Lung (tissue), 12 donors: ENCODE data around the gene PLCH1. TPM values are rescaled to one million over a fixed set of nuclear protein-coding genes. Genes with fewer than 3 reads are reported as not detected.

Source experiments
- ATAC-seq: fragments of 200-7000 bp; cut with Tn5 transposase; one replicate; pipeline ENCODE4 v1.9.1; 2020; ENCODE audit warnings: moderate number of reproducible peaks; ENCODE audit not compliant: insufficient read depth, low FRiP score
- DNase-seq, 3 donors: peaks; one replicate each; pipeline ENCODE4 v3.0.0-alpha.2; 2013 to 2017
- H3K27ac ChIP-seq, 2 donors: one replicate each; pipeline ENCODE4 v1.5.1; 2013; ENCODE audit warnings: mild to moderate bottlenecking in 2 of 2, moderate library complexity in 2 of 2, control low read depth in 1 of 2, inconsistent platforms in 1 of 2, low read depth in 1 of 2, low read length in 1 of 2
- H3K27me3 ChIP-seq, 3 donors: one replicate each; pipeline ENCODE4 v1.5.1; 2013; ENCODE audit warnings: low read length in 2 of 3; ENCODE audit not compliant: control insufficient read depth in 3 of 3, insufficient read depth in 3 of 3
- H3K36me3 ChIP-seq, 4 donors: one replicate each; pipeline ENCODE4 v1.5.1; 2013; ENCODE audit warnings: low read length in 4 of 4, mild to moderate bottlenecking in 1 of 4, moderate library complexity in 1 of 4; ENCODE audit not compliant: control insufficient read depth in 4 of 4, insufficient read depth in 4 of 4
- H3K4me1 ChIP-seq, 5 donors: one replicate each; pipeline ENCODE4 v1.5.1; 2013; ENCODE audit warnings: low read length in 5 of 5, mild to moderate bottlenecking in 2 of 5, moderate library complexity in 1 of 5; ENCODE audit not compliant: control insufficient read depth in 5 of 5, insufficient read depth in 5 of 5
- H3K4me3 ChIP-seq: one replicate; pipeline ENCODE4 v1.5.1; 2013; ENCODE audit warnings: mild to moderate bottlenecking, control low read depth, moderate library complexity
- H3K9ac ChIP-seq, 2 donors: one replicate each; pipeline ENCODE4 v1.5.1; 2013; ENCODE audit warnings: low read length in 2 of 2, control low read depth in 1 of 2; ENCODE audit not compliant: insufficient read depth in 1 of 2
- H3K9me3 ChIP-seq, 4 donors: one replicate each; pipeline ENCODE4 v1.5.1; 2013; ENCODE audit warnings: low read length in 3 of 4, mild to moderate bottlenecking in 1 of 4, moderate library complexity in 1 of 4; ENCODE audit not compliant: control insufficient read depth in 4 of 4, insufficient read depth in 3 of 4
- CTCF ChIP-seq: IDR thresholded peaks from 2 replicates; pipeline ENCODE4 v1.5.1; 2012; ENCODE audit warnings: mild to moderate bottlenecking; ENCODE audit errors: control extremely low read depth, extremely low read depth
- WGBS, 2 donors: extraction: QIAGEN DNeasy Blood & Tissue Kit; methylation state at CpG; one replicate each; pipeline ENCODE4 v1.1.7; 2013; 5-methylcytosine and 5-hydroxymethylcytosine counted together
- polyA plus RNA-seq, 2 donors: library from polyadenylated mRNA; stranded (reverse); fragments of 200-250 nt; gene quantifications; one replicate each; pipeline ENCODE4 v1.2.1, GENCODE V29; 2013
- total RNA-seq, 2 donors: library from RNA; depleted of rRNA in 1 of 2; stranded (reverse); fragments of >200 nt in 1 of 2; gene quantifications; one replicate each; pipeline ENCODE4 v1.2.1, GENCODE V29; 2014 to 2021
- donor health status: control.
- donor health status: control.
- donor health status: Bipolar disorder and iron deficiency.
- donor health status: healthy.
- donor health status: DM: yes; HTN: yes; CAD: no.

PLCH1 gene
- total and polyA plus RNA-seq, 4 donors, result 2.5 to 22.8 (median 9.1) TPM

- no peaks in the 10 kb centered on the region for H3K27me3 ChIP-seq
- no peak for TF ChIP-seq CTCF
- H3K27ac ChIP-seq, result no peak overlapping the region
- no peak overlapping the region for H3K4me3 ChIP-seq
- no peaks in the 10 kb centered on the region for H3K36me3 ChIP-seq
- WGBS, 2 donors, result 56 to 68% methylated on average over 2 of the region's 2 CpGs
- no peak overlapping the region for H3K9ac ChIP-seq
- H3K9me3 ChIP-seq, result peaks cover 0 to under 1% (median 0%) of the 10 kb centered on the region in 4 donors
- no peak for ATAC-seq
- no peaks in the 10 kb centered on the region for H3K4me1 ChIP-seq
- DNase-seq, result no peak
Measured at GRCh38 chr3:155602307-155602706, 142.6 kb downstream of the PLCH1 start.

GRCh38 chr3:155598671-155599070 lies 146.2 kb downstream of the PLCH1 start:
- H3K27ac ChIP-seq, result no peak overlapping the region
- no peak overlapping the region for H3K4me3 ChIP-seq
- H3K9me3 ChIP-seq, result no peaks in the 10 kb centered on the region
- H3K4me1 ChIP-seq, result no peaks in the 10 kb centered on the region
- DNase-seq, result no peak
- no peak for TF ChIP-seq CTCF
- 84 to 87% methylated on average over 3 of the region's 3 CpGs for WGBS, 2 donors
- ATAC-seq, result no peak
- no peaks in the 10 kb centered on the region for H3K36me3 ChIP-seq
- no peak overlapping the region for H3K9ac ChIP-seq
- H3K27me3 ChIP-seq, result no peaks in the 10 kb centered on the region

- no peak overlapping the region for H3K4me3 ChIP-seq
- no peaks in the 10 kb centered on the region for H3K36me3 ChIP-seq
- no peaks in the 10 kb centered on the region for H3K9me3 ChIP-seq
- TF ChIP-seq CTCF, result no peak
- no peaks in the 10 kb centered on the region for H3K4me1 ChIP-seq
- H3K9ac ChIP-seq, result no peak overlapping the region
- ATAC-seq (no peak), DNase-seq (no peak)
- H3K27ac ChIP-seq, result no peak overlapping the region
- H3K27me3 ChIP-seq, result no peaks in the 10 kb centered on the region
Measured at GRCh38 chr3:155596615-155597014, 148.3 kb downstream of the PLCH1 start.

GRCh38 chr3:155595371-155595770 lies 149.5 kb downstream of the PLCH1 start:
- Histone ChIP-seq H3K9me3 (no peaks in the 10 kb centered on the region), H3K4me3 (no peak overlapping the region), H3K9ac (no peak overlapping the region), H3K27ac (no peak overlapping the region), H3K27me3 (no peaks in the 10 kb centered on the region), H3K4me1 (no peaks in the 10 kb centered on the region), H3K36me3 (no peaks in the 10 kb centered on the region)
- TF ChIP-seq CTCF, result no peak
- DNase-seq (no peak), ATAC-seq (no peak)
